Measurements from ENCODE around the gene PDE4B. TPM values are rescaled to one million over a fixed set of nuclear protein-coding genes. Genes with fewer than 3 reads are reported as not detected.
"Not testable (repeated sequence)": the region's sequence is repeated elsewhere in the genome, so short reads cannot be mapped to it uniquely, and the experiment has no call there.

PDE4B gene
- polyA plus RNA-seq, 4 donors = 1.1 to 5.2 (median 3.7) TPM

- WGBS, 3 donors = 74 to 85% (median 83%) methylated on average over 4 of the region's 4 CpGs
- Histone ChIP-seq H3K36me3 (ENCODE audit: control insufficient read depth in 3 of 3, insufficient read depth in 2 of 3, low read depth in 1 of 3, low read length in 3 of 3) (no peaks in the 10 kb centered on the region), H3K27ac (ENCODE audit: low read depth in 1 of 3, low read length in 2 of 3) (no peak overlapping the region)
Measured at GRCh38 chr1:66050633-66051032, 257.9 kb downstream of the PDE4B start.

GRCh38 chr1:66055092-66055491 lies 262.4 kb downstream of the PDE4B start:
- DNase-seq = no peak
- no peak for FAIRE-seq
- H3K27me3 ChIP-seq (ENCODE audit: control insufficient read depth in 3 of 3, insufficient read depth in 3 of 3, low read length in 3 of 3) = peaks cover 0 to 1% (median 0%) of the 10 kb centered on the region in 3 donors
- no peaks in the 10 kb centered on the region for H3K9me3 ChIP-seq (ENCODE audit: control insufficient read depth in 2 of 2, insufficient read depth in 1 of 2, low read depth in 1 of 2, low read length in 1 of 2)
- H3K27ac ChIP-seq (ENCODE audit: low read depth in 1 of 3, low read length in 2 of 3) = no peak overlapping the region
- H3K36me3 ChIP-seq (ENCODE audit: control insufficient read depth in 3 of 3, insufficient read depth in 2 of 3, low read depth in 1 of 3, low read length in 3 of 3) = no peaks in the 10 kb centered on the region
- 27 to 66% (median 37%) methylated on average over 3 of the region's 3 CpGs for WGBS, 3 donors
- H3K4me3 ChIP-seq (ENCODE audit: low read depth in 1 of 3, low read length in 3 of 3) = no peak overlapping the region
- no peaks in the 10 kb centered on the region for H3K4me1 ChIP-seq (ENCODE audit: control insufficient read depth in 3 of 3, insufficient read depth in 2 of 3, low read depth in 1 of 3, low read length in 2 of 3)

More at GRCh38 chr1:66050633-66051032, 257.9 kb downstream of the PDE4B start:
- no peak for DNase-seq
- Histone ChIP-seq H3K9me3 (ENCODE audit: control insufficient read depth in 2 of 2, insufficient read depth in 1 of 2, low read depth in 1 of 2, low read length in 1 of 2) (no peaks in the 10 kb centered on the region), H3K27me3 (ENCODE audit: control insufficient read depth in 3 of 3, insufficient read depth in 3 of 3, low read length in 3 of 3) (peaks cover 0 to 1% (median 0%) of the 10 kb centered on the region in 3 donors), H3K4me3 (ENCODE audit: low read depth in 1 of 3, low read length in 3 of 3) (no peak overlapping the region), H3K4me1 (ENCODE audit: control insufficient read depth in 3 of 3, insufficient read depth in 2 of 3, low read depth in 1 of 3, low read length in 2 of 3) (no peaks in the 10 kb centered on the region)
- no peak for FAIRE-seq

GRCh38 chr1:66057448-66057847 lies 264.8 kb downstream of the PDE4B start:
- not testable (repeated sequence) for H3K27ac ChIP-seq (ENCODE audit: low read depth in 1 of 3, low read length in 2 of 3); FAIRE-seq; H3K4me3 ChIP-seq (ENCODE audit: low read depth in 1 of 3, low read length in 3 of 3); DNase-seq; H3K9me3 ChIP-seq (ENCODE audit: control insufficient read depth in 2 of 2, insufficient read depth in 1 of 2, low read depth in 1 of 2, low read length in 1 of 2); H3K36me3 ChIP-seq (ENCODE audit: control insufficient read depth in 3 of 3, insufficient read depth in 2 of 3, low read depth in 1 of 3, low read length in 3 of 3); H3K4me1 ChIP-seq (ENCODE audit: control insufficient read depth in 3 of 3, insufficient read depth in 2 of 3, low read depth in 1 of 3, low read length in 2 of 3); H3K27me3 ChIP-seq (ENCODE audit: control insufficient read depth in 3 of 3, insufficient read depth in 3 of 3, low read length in 3 of 3)
- 60 to 73% (median 73%) methylated on average over 3 of the region's 3 CpGs for WGBS, 3 donors

- WGBS, 3 donors = 84 to 91% (median 85%) methylated on average over 2 of the region's 2 CpGs
- H3K36me3 ChIP-seq (ENCODE audit: control insufficient read depth in 3 of 3, insufficient read depth in 2 of 3, low read depth in 1 of 3, low read length in 3 of 3) = no peaks in the 10 kb centered on the region
- DNase-seq = no peak
- H3K27ac ChIP-seq (ENCODE audit: low read depth in 1 of 3, low read length in 2 of 3) = no peak overlapping the region
- no peaks in the 10 kb centered on the region for H3K9me3 ChIP-seq (ENCODE audit: control insufficient read depth in 2 of 2, insufficient read depth in 1 of 2, low read depth in 1 of 2, low read length in 1 of 2)
- no peak for FAIRE-seq
- no peaks in the 10 kb centered on the region for H3K4me1 ChIP-seq (ENCODE audit: control insufficient read depth in 3 of 3, insufficient read depth in 2 of 3, low read depth in 1 of 3, low read length in 2 of 3)
- no peak overlapping the region for H3K4me3 ChIP-seq (ENCODE audit: low read depth in 1 of 3, low read length in 3 of 3)
- H3K27me3 ChIP-seq (ENCODE audit: control insufficient read depth in 3 of 3, insufficient read depth in 3 of 3, low read length in 3 of 3) = no peaks in the 10 kb centered on the region
Measured at GRCh38 chr1:66058558-66058957, 265.9 kb downstream of the PDE4B start.

GRCh38 chr1:66067219-66067618 lies 274.5 kb downstream of the PDE4B start:
- not testable (repeated sequence) for H3K27ac ChIP-seq (ENCODE audit: low read depth in 1 of 3, low read length in 2 of 3); H3K4me1 ChIP-seq (ENCODE audit: control insufficient read depth in 3 of 3, insufficient read depth in 2 of 3, low read depth in 1 of 3, low read length in 2 of 3); DNase-seq; FAIRE-seq; H3K9me3 ChIP-seq (ENCODE audit: control insufficient read depth in 2 of 2, insufficient read depth in 1 of 2, low read depth in 1 of 2, low read length in 1 of 2); H3K4me3 ChIP-seq (ENCODE audit: low read depth in 1 of 3, low read length in 3 of 3); H3K36me3 ChIP-seq (ENCODE audit: control insufficient read depth in 3 of 3, insufficient read depth in 2 of 3, low read depth in 1 of 3, low read length in 3 of 3); H3K27me3 ChIP-seq (ENCODE audit: control insufficient read depth in 3 of 3, insufficient read depth in 3 of 3, low read length in 3 of 3)
- WGBS, 3 donors = 79 to 90% (median 80%) methylated on average over 3 of the region's 4 CpGs

- FAIRE-seq (no peak), DNase-seq (no peak)
- Histone ChIP-seq H3K27ac (ENCODE audit: low read depth in 1 of 3, low read length in 2 of 3) (no peak overlapping the region), H3K36me3 (ENCODE audit: control insufficient read depth in 3 of 3, insufficient read depth in 2 of 3, low read depth in 1 of 3, low read length in 3 of 3) (no peaks in the 10 kb centered on the region), H3K4me1 (ENCODE audit: control insufficient read depth in 3 of 3, insufficient read depth in 2 of 3, low read depth in 1 of 3, low read length in 2 of 3) (no peaks in the 10 kb centered on the region), H3K9me3 (ENCODE audit: control insufficient read depth in 2 of 2, insufficient read depth in 1 of 2, low read depth in 1 of 2, low read length in 1 of 2) (no peaks in the 10 kb centered on the region), H3K27me3 (ENCODE audit: control insufficient read depth in 3 of 3, insufficient read depth in 3 of 3, low read length in 3 of 3) (no peaks in the 10 kb centered on the region), H3K4me3 (ENCODE audit: low read depth in 1 of 3, low read length in 3 of 3) (no peak overlapping the region)
- 41 to 57% (median 45%) methylated on average over 4 of the region's 4 CpGs for WGBS, 3 donors
Measured at GRCh38 chr1:66069976-66070876, 277.5 kb downstream of the PDE4B start.

- no peaks in the 10 kb centered on the region for H3K36me3 ChIP-seq (ENCODE audit: control insufficient read depth in 3 of 3, insufficient read depth in 2 of 3, low read depth in 1 of 3, low read length in 3 of 3)
- no peak overlapping the region for H3K4me3 ChIP-seq (ENCODE audit: low read depth in 1 of 3, low read length in 3 of 3)
- no peaks in the 10 kb centered on the region for H3K9me3 ChIP-seq (ENCODE audit: control insufficient read depth in 2 of 2, insufficient read depth in 1 of 2, low read depth in 1 of 2, low read length in 1 of 2)
- no peak overlapping the region for H3K27ac ChIP-seq (ENCODE audit: low read depth in 1 of 3, low read length in 2 of 3)
- FAIRE-seq (no peak), DNase-seq (no peak)
- WGBS, 3 donors = 46 to 63% (median 61%) methylated on average over 2 of the region's 2 CpGs
- H3K4me1 ChIP-seq (ENCODE audit: control insufficient read depth in 3 of 3, insufficient read depth in 2 of 3, low read depth in 1 of 3, low read length in 2 of 3) = no peaks in the 10 kb centered on the region
- H3K27me3 ChIP-seq (ENCODE audit: control insufficient read depth in 3 of 3, insufficient read depth in 3 of 3, low read length in 3 of 3) = no peaks in the 10 kb centered on the region
Measured at GRCh38 chr1:66073388-66073787, 280.7 kb downstream of the PDE4B start.

- no peaks in the 10 kb centered on the region for H3K27me3 ChIP-seq (ENCODE audit: control insufficient read depth in 3 of 3, insufficient read depth in 3 of 3, low read length in 3 of 3)
- FAIRE-seq = no peak
- no peaks in the 10 kb centered on the region for H3K9me3 ChIP-seq (ENCODE audit: control insufficient read depth in 2 of 2, insufficient read depth in 1 of 2, low read depth in 1 of 2, low read length in 1 of 2)
- H3K27ac ChIP-seq (ENCODE audit: low read depth in 1 of 3, low read length in 2 of 3) = no peak overlapping the region
- WGBS, 3 donors = 68 to 81% (median 81%) methylated on average over 2 of the region's 2 CpGs
- no peak for DNase-seq
- H3K4me3 ChIP-seq (ENCODE audit: low read depth in 1 of 3, low read length in 3 of 3) = no peak overlapping the region
- no peaks in the 10 kb centered on the region for H3K36me3 ChIP-seq (ENCODE audit: control insufficient read depth in 3 of 3, insufficient read depth in 2 of 3, low read depth in 1 of 3, low read length in 3 of 3)
- H3K4me1 ChIP-seq (ENCODE audit: control insufficient read depth in 3 of 3, insufficient read depth in 2 of 3, low read depth in 1 of 3, low read length in 2 of 3) = no peaks in the 10 kb centered on the region
Measured at GRCh38 chr1:66074147-66074546, 281.5 kb downstream of the PDE4B start.
